Pancreas (tissue), 10 donors: ENCODE results near the gene CLDND1. TPM values are rescaled to one million over a fixed set of nuclear protein-coding genes. Genes with fewer than 3 reads are reported as not detected.

ENCODE experiments used
- ATAC-seq, 4 donors: fragments of 200-7000 bp; cut with Tn5 transposase; one replicate each; pipeline versions ENCODE4 v1.8.0 to v1.9.1; 2020; ENCODE audit warnings: mild to moderate bottlenecking in 4 of 4, moderate library complexity in 4 of 4
- DNase-seq, 6 donors: peaks; one replicate each; pipeline ENCODE4 v3.0.0-alpha.2; 2020
- FAIRE-seq: peaks from 2 replicates; lab custom pipeline; 2012; peaks lifted over from hg19 to GRCh38; lab: Jason Lieb, UNC
- H3K27ac ChIP-seq, 4 donors: fragments of 200-600 bp; sonication (generic); 1 replicate in 3 of 4; 2 replicates in 1 of 4; pipeline versions ENCODE4 v1.5.0 to v1.8.0; 2020
- H3K27me3 ChIP-seq, 4 donors: fragments of 200-600 bp; one replicate each; pipeline ENCODE4 v1.8.0; 2021
- H3K36me3 ChIP-seq, 3 donors: fragments of 200-600 bp; sonication (generic) in 1 of 3; one replicate each; pipeline versions ENCODE4 v1.5.0 to v1.8.0; 2020 to 2021
- H3K4me1 ChIP-seq, 3 donors: fragments of 200-600 bp; one replicate each; pipeline ENCODE4 v1.8.0; 2021
- H3K4me3 ChIP-seq, 4 donors: fragments of 200-600 bp; sonication (generic) in 2 of 4; one replicate each; pipeline versions ENCODE4 v1.5.0 to v1.8.0; 2020 to 2021
- H3K9me3 ChIP-seq, 4 donors: fragments of 200-600 bp; one replicate each; pipeline ENCODE4 v1.8.0; 2021
- WGBS, 2 donors: extraction: QIAGEN DNeasy Blood & Tissue Kit; methylation state at CpG; one replicate each; pipeline ENCODE4 v1.1.7; 2013; 5-methylcytosine and 5-hydroxymethylcytosine counted together
- intact Hi-C, 3 donors: fragments of 100-400 bp; cut with DNase I; formaldehyde crosslinking; loops; one replicate each; pipeline versions ENCODE4 v1.11.1 to v1.14.2; 2022
- polyA plus RNA-seq, 2 donors: library from polyadenylated mRNA; stranded (reverse); fragments of 200-250 nt; gene quantifications; one replicate each; pipeline ENCODE4 v1.2.3, GENCODE V29; 2013
- total RNA-seq, 6 donors: library from RNA; stranded (reverse); fragmentation: NEBNext Ultra II Directional in 4 of 6; extraction: Animal tissue kit (Norgen Biotek cat#: 25700) in 4 of 6; gene quantifications; one replicate each; pipeline versions ENCODE4 v1.2.1 to v1.2.4, GENCODE V29; 2021 to 2023
- TF ChIP-seq, protein P1 (sequence below), 4 donors: fragments of 200-600 bp; sonication (generic) in 3 of 4; IDR thresholded peaks; one replicate each; pipeline versions ENCODE4 v1.5.0 to v1.8.0; 2021; ENCODE audit warnings: antibody characterized with exemption in 4 of 4
- donor health status: healthy with polysubstance abuse.
- donor health status: DM: no; HTN: no; CAD: no; lungs with moderate emphysema.
- donor health status: DM: no; HTN: no; CAD: no.
- donor health status: control.
- donor health status: control.
- donor health status: Bipolar disorder and iron deficiency.
- donor health status: DM: yes; HTN: yes; CAD: no.
- donor health status: DM: no; HTN: no; CAD: no.
- donor health status: DM: no; HTN: no; CAD: no.
- donor health status: DM: yes; HTN: yes; CAD: no.

CLDND1 gene
- total and polyA plus RNA-seq, 8 donors = 16.0 to 37.2 (median 22.3) TPM

DNA sequence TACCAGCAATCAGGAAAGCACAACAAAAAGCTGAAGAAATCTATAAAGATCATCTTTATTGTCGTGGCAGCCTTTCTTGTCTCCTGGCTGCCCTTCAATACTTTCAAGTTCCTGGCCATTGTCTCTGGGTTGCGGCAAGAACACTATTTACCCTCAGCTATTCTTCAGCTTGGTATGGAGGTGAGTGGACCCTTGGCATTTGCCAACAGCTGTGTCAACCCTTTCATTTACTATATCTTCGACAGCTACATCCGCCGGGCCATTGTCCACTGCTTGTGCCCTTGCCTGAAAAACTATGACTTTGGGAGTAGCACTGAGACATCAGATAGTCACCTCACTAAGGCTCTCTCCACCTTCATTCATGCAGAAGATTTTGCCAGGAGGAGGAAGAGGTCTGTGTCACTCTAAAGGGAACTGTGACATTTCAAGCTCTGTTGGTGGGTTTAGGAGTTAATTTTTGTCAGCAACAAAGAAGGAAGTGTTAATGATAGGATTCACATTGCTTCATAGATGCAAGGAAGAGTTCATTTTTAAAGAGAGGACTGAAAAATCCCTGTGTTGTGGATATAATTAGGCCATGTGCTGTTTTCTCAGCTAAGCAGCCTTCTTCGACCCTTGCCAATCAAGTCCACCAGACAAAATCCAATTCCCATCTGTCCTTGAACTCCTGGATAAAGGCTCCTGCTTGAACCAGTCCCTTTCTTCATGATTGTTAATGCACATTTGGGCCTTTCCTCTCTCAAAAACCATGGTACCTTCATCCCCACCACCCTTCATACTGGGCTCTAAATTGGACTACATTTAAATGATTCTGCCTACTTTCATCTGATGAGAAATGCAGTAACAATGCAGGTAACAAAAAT lies 10.2 kb upstream of the CLDND1 start:
- Histone ChIP-seq H3K36me3 (no peaks in the 10 kb centered on the region), H3K4me1 (no peaks in the 10 kb centered on the region), H3K27ac (no peak overlapping the region), H3K27me3 (no peaks in the 10 kb centered on the region), H3K4me3 (no peak overlapping the region), H3K9me3 (no peaks in the 10 kb centered on the region)
- DNase-seq = no peak
- ATAC-seq = no peak
- TF ChIP-seq, protein P1, sequence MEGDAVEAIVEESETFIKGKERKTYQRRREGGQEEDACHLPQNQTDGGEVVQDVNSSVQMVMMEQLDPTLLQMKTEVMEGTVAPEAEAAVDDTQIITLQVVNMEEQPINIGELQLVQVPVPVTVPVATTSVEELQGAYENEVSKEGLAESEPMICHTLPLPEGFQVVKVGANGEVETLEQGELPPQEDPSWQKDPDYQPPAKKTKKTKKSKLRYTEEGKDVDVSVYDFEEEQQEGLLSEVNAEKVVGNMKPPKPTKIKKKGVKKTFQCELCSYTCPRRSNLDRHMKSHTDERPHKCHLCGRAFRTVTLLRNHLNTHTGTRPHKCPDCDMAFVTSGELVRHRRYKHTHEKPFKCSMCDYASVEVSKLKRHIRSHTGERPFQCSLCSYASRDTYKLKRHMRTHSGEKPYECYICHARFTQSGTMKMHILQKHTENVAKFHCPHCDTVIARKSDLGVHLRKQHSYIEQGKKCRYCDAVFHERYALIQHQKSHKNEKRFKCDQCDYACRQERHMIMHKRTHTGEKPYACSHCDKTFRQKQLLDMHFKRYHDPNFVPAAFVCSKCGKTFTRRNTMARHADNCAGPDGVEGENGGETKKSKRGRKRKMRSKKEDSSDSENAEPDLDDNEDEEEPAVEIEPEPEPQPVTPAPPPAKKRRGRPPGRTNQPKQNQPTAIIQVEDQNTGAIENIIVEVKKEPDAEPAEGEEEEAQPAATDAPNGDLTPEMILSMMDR (IDR thresholded peaks at IDR 0.05) = no peak
- WGBS, 2 donors = 71 to 73% methylated on average over 6 of the region's 6 CpGs
- intact Hi-C loops = no loop called here
- no peak for FAIRE-seq

DNA sequence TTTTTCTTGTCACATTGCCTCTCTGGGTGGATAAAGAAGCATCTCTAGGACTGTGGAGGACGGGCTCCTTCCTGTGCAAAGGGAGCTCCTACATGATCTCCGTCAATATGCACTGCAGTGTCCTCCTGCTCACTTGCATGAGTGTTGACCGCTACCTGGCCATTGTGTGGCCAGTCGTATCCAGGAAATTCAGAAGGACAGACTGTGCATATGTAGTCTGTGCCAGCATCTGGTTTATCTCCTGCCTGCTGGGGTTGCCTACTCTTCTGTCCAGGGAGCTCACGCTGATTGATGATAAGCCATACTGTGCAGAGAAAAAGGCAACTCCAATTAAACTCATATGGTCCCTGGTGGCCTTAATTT lies 9.6 kb upstream of the CLDND1 start:
- Histone ChIP-seq H3K27ac (no peak overlapping the region), H3K4me3 (no peak overlapping the region), H3K4me1 (no peaks in the 10 kb centered on the region), H3K36me3 (no peaks in the 10 kb centered on the region), H3K27me3 (no peaks in the 10 kb centered on the region), H3K9me3 (no peaks in the 10 kb centered on the region)
- TF ChIP-seq, protein P1 (IDR thresholded peaks at IDR 0.05) = no peak
- no peak for FAIRE-seq
- intact Hi-C loops = no loop called here
- WGBS, 2 donors = 64 to 81% methylated on average over 5 of the region's 5 CpGs
- no peak for DNase-seq
- ATAC-seq = no peak

DNA sequence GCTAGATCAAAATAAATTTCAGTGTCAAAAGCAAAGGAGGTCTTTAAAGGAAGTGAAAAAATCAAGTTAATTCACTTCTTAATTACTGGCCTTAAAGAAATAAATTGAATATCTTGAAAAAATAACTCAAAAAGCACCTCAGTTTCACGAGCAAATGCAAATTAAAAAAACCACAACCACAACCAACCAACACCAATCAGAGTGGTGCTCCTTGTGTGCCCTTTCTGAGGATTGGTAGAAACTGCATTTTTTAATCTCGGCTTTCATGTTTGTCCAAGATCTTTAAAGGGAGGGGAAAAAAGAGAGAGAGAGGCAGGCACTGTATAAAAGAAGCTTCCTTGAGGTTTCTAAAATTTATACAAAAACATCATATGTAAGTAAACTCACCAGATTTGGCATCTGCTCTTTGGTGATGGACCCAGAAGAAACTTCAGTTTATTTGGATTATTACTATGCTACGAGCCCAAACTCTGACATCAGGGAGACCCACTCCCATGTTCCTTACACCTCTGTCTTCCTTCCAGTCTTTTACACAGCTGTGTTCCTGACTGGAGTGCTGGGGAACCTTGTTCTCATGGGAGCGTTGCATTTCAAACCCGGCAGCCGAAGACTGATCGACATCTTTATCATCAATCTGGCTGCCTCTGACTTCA lies 9.0 kb upstream of the CLDND1 start, which contains the start of gene GPR15:
Gene GPR15, plus strand, starts transcription at position 357 of the 653 bp plus-strand sequence. Its CDS starts 56 bp downstream, at position 413.
- H3K4me3 ChIP-seq = no peak within 1 kb of the TSS
- no peaks in the 10 kb centered on the region for H3K27me3 ChIP-seq
- no peak for FAIRE-seq
- no peaks in the 10 kb centered on the region for H3K9me3 ChIP-seq
- 72 to 77% methylated on average over 7 of the region's 7 CpGs for WGBS, 2 donors
- H3K4me1 ChIP-seq = no peaks in the 10 kb centered on the region
- ATAC-seq = no peak
- DNase-seq = no peak
- TF ChIP-seq, protein P1 (IDR thresholded peaks at IDR 0.05) = no peak
- no peak within 1 kb of the TSS for H3K27ac ChIP-seq
- H3K36me3 ChIP-seq = no peaks in the 10 kb centered on the region
- intact Hi-C loops = no loop called here

DNA sequence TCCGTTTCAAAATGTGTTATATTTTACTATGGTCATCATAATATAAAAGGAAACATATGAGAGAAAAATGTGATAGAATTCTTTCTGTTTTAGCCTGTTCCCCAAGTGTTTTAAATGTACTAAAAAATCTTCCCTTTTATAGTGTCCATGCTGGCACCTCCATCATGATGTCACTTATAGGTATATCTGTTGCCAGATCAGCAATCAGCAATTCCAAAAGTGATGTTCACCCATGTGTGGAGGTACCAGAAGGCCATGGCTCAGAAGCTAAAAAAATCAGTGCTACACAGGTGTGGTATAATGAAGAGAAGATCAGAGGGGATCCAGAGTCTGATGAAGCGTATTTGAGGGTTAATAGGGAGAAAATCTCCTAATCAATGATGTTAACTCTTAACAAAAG lies 8.0 kb upstream of the CLDND1 start:
- no peaks in the 10 kb centered on the region for H3K4me1 ChIP-seq
- no peaks in the 10 kb centered on the region for H3K27me3 ChIP-seq
- TF ChIP-seq, protein P1 (IDR thresholded peaks at IDR 0.05) = no peak
- H3K36me3 ChIP-seq = no peaks in the 10 kb centered on the region
- ATAC-seq (no peak), DNase-seq (no peak), FAIRE-seq (no peak)
- WGBS, 2 donors = 69 to 77% methylated on average over 2 of the region's 2 CpGs
- H3K9me3 ChIP-seq = no peaks in the 10 kb centered on the region
- H3K4me3 ChIP-seq = no peak overlapping the region
- H3K27ac ChIP-seq = no peak overlapping the region
- intact Hi-C loops = no loop called here
